Panc1 (cell line): ENCODE results near the gene LHPP. TPM values are rescaled to one million over a fixed set of nuclear protein-coding genes. Genes with fewer than 3 reads are reported as not detected.

Experiments
- ATAC-seq: fragments of 200-7000 bp; cut with Tn5 transposase; 2 replicates; pipeline ENCODE4 v1.9.1; 2020; ENCODE audit warnings: mild to moderate bottlenecking, moderate library complexity
- BruUV-seq: library from RNA; stranded (reverse); fragments of 400-500 nt; replicated peaks from 2 replicates; lab custom pipeline; 2021; lab: Mats Ljungman, UMichigan
- CTCF ChIA-PET: fragments of 300-600 bp; sonication (Branson Sonifier 250); formaldehyde crosslinking; loops from one replicate; lab custom pipeline; 2022; ENCODE audit warnings: antibody characterized with exemption; lab: Charles Lee
- POLR2A ChIA-PET: fragments of 300-600 bp; sonication (Branson Sonifier 250); formaldehyde crosslinking; loops from one replicate; lab custom pipeline; 2022; ENCODE audit warnings: antibody characterized with exemption; lab: Charles Lee
- DNase-seq: peaks from one replicate; pipeline ENCODE4 v3.0.0-alpha.2; 2010; ENCODE audit warnings: low read depth, low spot score
- H3K27ac ChIP-seq: 2 replicates; pipeline ENCODE4 v1.5.1; 2011; ENCODE audit warnings: mild to moderate bottlenecking, low read length, inconsistent platforms
- H3K27me3 ChIP-seq: fragments of 200-500 bp; sonication (Bioruptor generic); 2 replicates; pipeline ENCODE4 v1.6.0; 2014; ENCODE audit warnings: low read length, inconsistent platforms; ENCODE audit not compliant: control insufficient read depth, insufficient read depth
- H3K36me3 ChIP-seq: fragments of 200-500 bp; sonication (Bioruptor generic); 2 replicates; pipeline ENCODE4 v1.5.1; 2014; ENCODE audit warnings: inconsistent platforms, mild to moderate bottlenecking, low read length, moderate library complexity; ENCODE audit not compliant: control insufficient read depth, insufficient read depth
- H3K4me1 ChIP-seq: 2 replicates; pipeline ENCODE4 v1.5.1; 2011; ENCODE audit warnings: inconsistent platforms, mild to moderate bottlenecking, low read length, moderate library complexity; ENCODE audit not compliant: control insufficient read depth, insufficient read depth
- H3K4me3 ChIP-seq, 2 experiments: 2 replicates each; pipeline ENCODE4 v1.5.1; 2011 to 2012; ENCODE audit warnings: low read depth in 2 of 2, low read length in 2 of 2, mild to moderate bottlenecking in 2 of 2, inconsistent platforms in 1 of 2, moderate library complexity in 1 of 2
- H3K9me3 ChIP-seq: fragments of 200-500 bp; sonication (Bioruptor generic); 2 replicates; pipeline ENCODE4 v1.5.1; 2014; ENCODE audit warnings: low read depth, mild to moderate bottlenecking, inconsistent platforms, low read length, moderate library complexity; ENCODE audit not compliant: control insufficient read depth, insufficient read depth
- POLR2AphosphoS5 ChIP-seq: IDR thresholded peaks from 2 replicates; pipeline ENCODE4 v1.6.1; 2012; ENCODE audit warnings: mild to moderate bottlenecking, low read depth, low read length, moderate library complexity
- SIN3A ChIP-seq: IDR thresholded peaks from 2 replicates; pipeline ENCODE4 v1.6.1; 2012; ENCODE audit warnings: low read depth, mild to moderate bottlenecking, low read length, moderate library complexity, borderline replicate concordance; ENCODE audit not compliant: insufficient read depth
- TCF7L2 ChIP-seq: IDR thresholded peaks from 2 replicates; pipeline ENCODE4 v1.6.1; 2011; ENCODE audit warnings: mild to moderate bottlenecking, low read depth, low read length, inconsistent platforms
- in situ Hi-C: cut with HindIII; loops from 2 replicates; pipeline ENCODE4 v1.10.0; 2016; ENCODE audit warnings: low sequenced_read_pairs, low pct_unique_long_range_greater_than_20kb
- intact Hi-C: fragments of 100-400 bp; cut with micrococcal nuclease; formaldehyde crosslinking; loops from one replicate; pipeline ENCODE4 v1.10.0; 2022; ENCODE audit not compliant: unreplicated experiment
- total RNA-seq: library from RNA; stranded (reverse); gene quantifications from one replicate; pipeline ENCODE4 v1.2.1, GENCODE V29; 2021; ENCODE audit not compliant: unreplicated experiment
- TF ChIP-seq, protein P1 (sequence below): fragments of 450-650 bp; IDR thresholded peaks from 2 replicates; pipeline ENCODE4 v1.5.1; 2017; ENCODE audit warnings: mild to moderate bottlenecking
- TF ChIP-seq, protein P2 (sequence below), 2 experiments: IDR thresholded peaks; 2 replicates each; pipeline ENCODE4 v1.6.1; 2011 to 2012; ENCODE audit warnings: low read depth in 2 of 2, control low read depth in 1 of 2, low read length in 1 of 2, mild to moderate bottlenecking in 1 of 2, moderate library complexity in 1 of 2; ENCODE audit not compliant: insufficient read depth in 1 of 2

Gene LHPP
- total RNA-seq, 1 experiment from 2014 or later: 15.0 TPM

DNA sequence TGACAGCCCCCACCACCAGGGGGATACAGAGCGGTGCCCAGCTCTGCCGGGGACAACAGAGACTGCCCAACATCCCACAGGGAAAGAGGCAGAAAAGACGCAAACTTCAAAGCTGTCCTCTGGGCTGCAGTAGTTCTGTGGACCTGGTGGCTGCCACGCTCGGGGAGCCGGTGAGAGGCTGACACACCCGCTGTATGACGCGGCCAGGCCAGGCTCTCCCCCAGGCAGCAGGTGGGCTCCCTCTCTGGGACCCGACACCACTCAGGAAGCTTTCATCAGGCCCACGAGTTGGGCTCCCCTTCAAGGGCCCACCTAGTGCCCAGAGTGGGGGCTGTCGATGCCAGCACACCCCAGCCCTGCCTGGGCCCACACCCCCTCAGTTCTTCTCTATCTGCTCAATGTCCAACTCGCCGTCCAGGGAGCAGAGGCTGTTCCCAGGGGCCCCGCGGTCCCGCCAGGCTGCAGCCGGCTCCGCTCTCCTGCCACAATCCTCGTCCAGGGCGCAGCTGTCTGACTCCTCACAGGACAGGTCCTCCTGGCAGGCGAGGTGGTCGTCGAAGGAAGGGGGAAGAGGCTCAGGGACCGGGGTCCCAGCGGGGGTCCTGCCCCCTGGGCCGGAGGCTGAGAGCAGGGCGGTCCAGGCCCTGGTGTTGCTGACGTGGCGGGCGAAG, 161.4 kb downstream of the LHPP start:
- no peak overlapping the region for H3K4me3 ChIP-seq
- H3K27me3 ChIP-seq: no peaks in the 10 kb centered on the region
- intact Hi-C loops (no loop called here), in situ Hi-C loops (no loop called here)
- POLR2A ChIA-PET: no interaction called here
- TF ChIP-seq SIN3A: no peak
- TF ChIP-seq TCF7L2: no peak
- TF ChIP-seq, protein P1, sequence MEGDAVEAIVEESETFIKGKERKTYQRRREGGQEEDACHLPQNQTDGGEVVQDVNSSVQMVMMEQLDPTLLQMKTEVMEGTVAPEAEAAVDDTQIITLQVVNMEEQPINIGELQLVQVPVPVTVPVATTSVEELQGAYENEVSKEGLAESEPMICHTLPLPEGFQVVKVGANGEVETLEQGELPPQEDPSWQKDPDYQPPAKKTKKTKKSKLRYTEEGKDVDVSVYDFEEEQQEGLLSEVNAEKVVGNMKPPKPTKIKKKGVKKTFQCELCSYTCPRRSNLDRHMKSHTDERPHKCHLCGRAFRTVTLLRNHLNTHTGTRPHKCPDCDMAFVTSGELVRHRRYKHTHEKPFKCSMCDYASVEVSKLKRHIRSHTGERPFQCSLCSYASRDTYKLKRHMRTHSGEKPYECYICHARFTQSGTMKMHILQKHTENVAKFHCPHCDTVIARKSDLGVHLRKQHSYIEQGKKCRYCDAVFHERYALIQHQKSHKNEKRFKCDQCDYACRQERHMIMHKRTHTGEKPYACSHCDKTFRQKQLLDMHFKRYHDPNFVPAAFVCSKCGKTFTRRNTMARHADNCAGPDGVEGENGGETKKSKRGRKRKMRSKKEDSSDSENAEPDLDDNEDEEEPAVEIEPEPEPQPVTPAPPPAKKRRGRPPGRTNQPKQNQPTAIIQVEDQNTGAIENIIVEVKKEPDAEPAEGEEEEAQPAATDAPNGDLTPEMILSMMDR: no peak
- TF ChIP-seq, protein P2, sequence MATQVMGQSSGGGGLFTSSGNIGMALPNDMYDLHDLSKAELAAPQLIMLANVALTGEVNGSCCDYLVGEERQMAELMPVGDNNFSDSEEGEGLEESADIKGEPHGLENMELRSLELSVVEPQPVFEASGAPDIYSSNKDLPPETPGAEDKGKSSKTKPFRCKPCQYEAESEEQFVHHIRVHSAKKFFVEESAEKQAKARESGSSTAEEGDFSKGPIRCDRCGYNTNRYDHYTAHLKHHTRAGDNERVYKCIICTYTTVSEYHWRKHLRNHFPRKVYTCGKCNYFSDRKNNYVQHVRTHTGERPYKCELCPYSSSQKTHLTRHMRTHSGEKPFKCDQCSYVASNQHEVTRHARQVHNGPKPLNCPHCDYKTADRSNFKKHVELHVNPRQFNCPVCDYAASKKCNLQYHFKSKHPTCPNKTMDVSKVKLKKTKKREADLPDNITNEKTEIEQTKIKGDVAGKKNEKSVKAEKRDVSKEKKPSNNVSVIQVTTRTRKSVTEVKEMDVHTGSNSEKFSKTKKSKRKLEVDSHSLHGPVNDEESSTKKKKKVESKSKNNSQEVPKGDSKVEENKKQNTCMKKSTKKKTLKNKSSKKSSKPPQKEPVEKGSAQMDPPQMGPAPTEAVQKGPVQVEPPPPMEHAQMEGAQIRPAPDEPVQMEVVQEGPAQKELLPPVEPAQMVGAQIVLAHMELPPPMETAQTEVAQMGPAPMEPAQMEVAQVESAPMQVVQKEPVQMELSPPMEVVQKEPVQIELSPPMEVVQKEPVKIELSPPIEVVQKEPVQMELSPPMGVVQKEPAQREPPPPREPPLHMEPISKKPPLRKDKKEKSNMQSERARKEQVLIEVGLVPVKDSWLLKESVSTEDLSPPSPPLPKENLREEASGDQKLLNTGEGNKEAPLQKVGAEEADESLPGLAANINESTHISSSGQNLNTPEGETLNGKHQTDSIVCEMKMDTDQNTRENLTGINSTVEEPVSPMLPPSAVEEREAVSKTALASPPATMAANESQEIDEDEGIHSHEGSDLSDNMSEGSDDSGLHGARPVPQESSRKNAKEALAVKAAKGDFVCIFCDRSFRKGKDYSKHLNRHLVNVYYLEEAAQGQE (IDR thresholded peaks at IDR 0.05; ENCODE audit: insufficient read depth in 1 of 2, low read depth in 2 of 2, low read length in 1 of 2): no peak
- TF ChIP-seq POLR2AphosphoS5: no peak
- ATAC-seq (no peak), DNase-seq (no peak)
- no peak overlapping the region for H3K27ac ChIP-seq
- CTCF ChIA-PET: no interaction called here
- H3K36me3 ChIP-seq: no peaks in the 10 kb centered on the region
- H3K9me3 ChIP-seq: no peaks in the 10 kb centered on the region
- BruUV-seq: no TSS peak
- peaks cover 15% of the 10 kb centered on the region for H3K4me1 ChIP-seq

DNA sequence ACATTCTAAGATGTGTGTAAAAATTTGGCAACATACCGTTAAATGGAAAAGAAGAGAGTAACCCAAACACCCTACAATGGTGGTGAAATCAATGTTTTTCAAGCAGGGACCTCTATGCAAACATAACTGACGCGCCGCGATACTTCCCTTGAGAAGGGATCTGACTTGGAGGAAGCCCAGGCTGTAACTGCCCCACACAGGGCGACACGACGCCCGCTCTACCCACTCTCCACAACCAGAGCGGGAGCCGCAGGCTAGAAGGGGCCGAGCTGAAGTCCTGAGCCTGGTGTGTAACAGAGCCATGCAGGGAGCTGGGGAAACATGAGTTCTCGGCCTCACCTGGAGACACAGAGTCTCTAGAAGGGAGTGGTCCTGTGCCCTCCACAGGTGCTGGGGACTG, 162.4 kb downstream of the LHPP start:
- DNase-seq (no peak), ATAC-seq (no peak)
- ChIA-PET POLR2A (no interaction called here), CTCF (no interaction called here)
- in situ Hi-C loops (no loop called here), intact Hi-C loops (no loop called here)
- no TSS peak for BruUV-seq
- H3K4me3 ChIP-seq: no peak overlapping the region
- H3K27ac ChIP-seq: no peak overlapping the region
- peaks cover 13% of the 10 kb centered on the region for H3K4me1 ChIP-seq
- no peaks in the 10 kb centered on the region for H3K27me3 ChIP-seq
- no peaks in the 10 kb centered on the region for H3K9me3 ChIP-seq
- H3K36me3 ChIP-seq: no peaks in the 10 kb centered on the region
- TF ChIP-seq TCF7L2 (no peak), SIN3A (no peak), POLR2AphosphoS5 (no peak)
- TF ChIP-seq, protein P2 (IDR thresholded peaks at IDR 0.05; ENCODE audit: insufficient read depth in 1 of 2, low read depth in 2 of 2, low read length in 1 of 2): no peak
- TF ChIP-seq, protein P1: no peak
